ENCODE measurements around the gene SCNN1G. TPM values are rescaled to one million over a fixed set of nuclear protein-coding genes. Genes with fewer than 3 reads are reported as not detected.

Gene SCNN1G
- total and polyA plus RNA-seq, 9 of the 15 experiments (the other 6 are each of a cell fraction or from before 2014, with no cell fraction given) = not detected

DNA sequence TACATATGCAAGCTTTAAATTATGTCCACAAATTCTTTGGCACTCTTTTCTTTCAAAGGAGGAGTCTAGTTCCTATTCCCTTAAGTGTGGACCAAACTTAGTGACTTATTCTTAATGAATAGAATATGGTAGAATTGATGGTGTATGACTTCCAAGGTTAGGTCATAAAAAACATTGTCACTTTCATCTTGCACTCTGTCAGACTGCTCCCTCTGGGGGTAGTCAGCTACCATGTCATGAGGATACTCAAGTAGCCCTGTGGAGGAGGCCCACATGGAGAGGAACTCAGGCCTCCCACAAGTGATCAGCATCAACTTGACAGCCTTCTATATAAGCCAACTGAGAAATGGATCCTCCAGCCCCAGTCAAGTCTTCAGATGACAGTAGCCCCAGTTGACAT lies 61.6 kb downstream of the SCNN1G start:
- ATAC-seq = no peak
- in situ Hi-C loops (cut with MboI) = no loop called here
- H3K79me2 ChIP-seq (ENCODE audit: control insufficient read depth, insufficient read depth, low read length) = no peaks in the 10 kb centered on the region
- no peak for FAIRE-seq
- ChIA-PET CTCF (ENCODE audit: low intra/inter-chr PET ratio) (no interaction called here), POLR2A (interaction anchor here (1.2 kb wide), 1 partner anchor 10 kb away, joined by 3 read pairs; no protein-coding TSS in a partner anchor)
- H3K27ac ChIP-seq (ENCODE audit: extremely low read depth, low read depth, low read length) = no peak overlapping the region
- intact Hi-C loops (cut with micrococcal nuclease) = no loop called here
- no peaks in the 10 kb centered on the region for H4K20me1 ChIP-seq (replicated peaks; ENCODE audit: control insufficient read depth, insufficient read depth, low read length)
- peaks cover 2 to 13% of the 10 kb centered on the region in 2 experiments; a peak in 2 of 5 replicates for H3K27me3 ChIP-seq (ENCODE audit: control insufficient read depth in 2 of 2, insufficient read depth in 2 of 2, low read length in 2 of 2)
- H3K36me3 ChIP-seq (ENCODE audit: control insufficient read depth, insufficient read depth, low read length) = no peaks in the 10 kb centered on the region
- DNase-seq (ENCODE audit: extremely low read depth in 1 of 4, low spot score in 3 of 4) = peak in 1 of 4 experiments; percentile 10
- no peak overlapping the region for H2AFZ ChIP-seq (ENCODE audit: low read depth, low read length)
- H3K4me1 ChIP-seq (replicated peaks in 1 of 2; ENCODE audit: control insufficient read depth in 2 of 2, insufficient read depth in 2 of 2, low read length in 2 of 2) = no peaks in the 10 kb centered on the region
- no peak overlapping the region for H3K9ac ChIP-seq (ENCODE audit: insufficient read depth in 1 of 2, low read depth in 2 of 2, low read length in 2 of 2)
- H3K9me1 ChIP-seq (ENCODE audit: control insufficient read depth, insufficient read depth, low read length) = no peaks in the 10 kb centered on the region
- no TSS peak for BruUV-seq (replicated peaks)
- H3K4me2 ChIP-seq (ENCODE audit: insufficient read depth, low read length) = no peak overlapping the region
- H3K9me3 ChIP-seq (replicated peaks; ENCODE audit: control insufficient read depth, insufficient read depth, low read depth, low read length) = no peaks in the 10 kb centered on the region
- H3K4me3 ChIP-seq = no peak overlapping the region
- TF ChIP-seq ZZZ3 (IDR thresholded peaks at IDR 0.05) (no peak), GABPA (tag; conservative IDR thresholded peaks at IDR 0.05; ENCODE audit: low read depth) (no peak), RAD21 (CRISPR knock-in tag; conservative IDR thresholded peaks at IDR 0.05 in 1 of 2, IDR thresholded peaks at IDR 0.05 in 1 of 2) (peak in 1 of 2 experiments; percentile 30; a peak in 2 of 4 replicates), E2F3 (CRISPR knock-in tag; IDR thresholded peaks at IDR 0.05) (no peak), SNIP1 (IDR thresholded peaks at IDR 0.05; ENCODE audit: low read depth) (no peak), ZNF707 (CRISPR knock-in tag; conservative IDR thresholded peaks at IDR 0.05) (no peak), ZBTB7A (IDR thresholded peaks at IDR 0.05; ENCODE audit: borderline replicate concordance, control insufficient read depth, low read depth, low read length) (no peak)
- TF ChIP-seq, protein P1, sequence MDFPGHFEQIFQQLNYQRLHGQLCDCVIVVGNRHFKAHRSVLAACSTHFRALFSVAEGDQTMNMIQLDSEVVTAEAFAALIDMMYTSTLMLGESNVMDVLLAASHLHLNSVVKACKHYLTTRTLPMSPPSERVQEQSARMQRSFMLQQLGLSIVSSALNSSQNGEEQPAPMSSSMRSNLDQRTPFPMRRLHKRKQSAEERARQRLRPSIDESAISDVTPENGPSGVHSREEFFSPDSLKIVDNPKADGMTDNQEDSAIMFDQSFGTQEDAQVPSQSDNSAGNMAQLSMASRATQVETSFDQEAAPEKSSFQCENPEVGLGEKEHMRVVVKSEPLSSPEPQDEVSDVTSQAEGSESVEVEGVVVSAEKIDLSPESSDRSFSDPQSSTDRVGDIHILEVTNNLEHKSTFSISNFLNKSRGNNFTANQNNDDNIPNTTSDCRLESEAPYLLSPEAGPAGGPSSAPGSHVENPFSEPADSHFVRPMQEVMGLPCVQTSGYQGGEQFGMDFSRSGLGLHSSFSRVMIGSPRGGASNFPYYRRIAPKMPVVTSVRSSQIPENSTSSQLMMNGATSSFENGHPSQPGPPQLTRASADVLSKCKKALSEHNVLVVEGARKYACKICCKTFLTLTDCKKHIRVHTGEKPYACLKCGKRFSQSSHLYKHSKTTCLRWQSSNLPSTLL (IDR thresholded peaks at IDR 0.05) = no peak
- TF ChIP-seq, protein P2, sequence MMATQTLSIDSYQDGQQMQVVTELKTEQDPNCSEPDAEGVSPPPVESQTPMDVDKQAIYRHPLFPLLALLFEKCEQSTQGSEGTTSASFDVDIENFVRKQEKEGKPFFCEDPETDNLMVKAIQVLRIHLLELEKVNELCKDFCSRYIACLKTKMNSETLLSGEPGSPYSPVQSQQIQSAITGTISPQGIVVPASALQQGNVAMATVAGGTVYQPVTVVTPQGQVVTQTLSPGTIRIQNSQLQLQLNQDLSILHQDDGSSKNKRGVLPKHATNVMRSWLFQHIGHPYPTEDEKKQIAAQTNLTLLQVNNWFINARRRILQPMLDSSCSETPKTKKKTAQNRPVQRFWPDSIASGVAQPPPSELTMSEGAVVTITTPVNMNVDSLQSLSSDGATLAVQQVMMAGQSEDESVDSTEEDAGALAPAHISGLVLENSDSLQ (IDR thresholded peaks at IDR 0.05) = no peak
- TF ChIP-seq, protein P3, sequence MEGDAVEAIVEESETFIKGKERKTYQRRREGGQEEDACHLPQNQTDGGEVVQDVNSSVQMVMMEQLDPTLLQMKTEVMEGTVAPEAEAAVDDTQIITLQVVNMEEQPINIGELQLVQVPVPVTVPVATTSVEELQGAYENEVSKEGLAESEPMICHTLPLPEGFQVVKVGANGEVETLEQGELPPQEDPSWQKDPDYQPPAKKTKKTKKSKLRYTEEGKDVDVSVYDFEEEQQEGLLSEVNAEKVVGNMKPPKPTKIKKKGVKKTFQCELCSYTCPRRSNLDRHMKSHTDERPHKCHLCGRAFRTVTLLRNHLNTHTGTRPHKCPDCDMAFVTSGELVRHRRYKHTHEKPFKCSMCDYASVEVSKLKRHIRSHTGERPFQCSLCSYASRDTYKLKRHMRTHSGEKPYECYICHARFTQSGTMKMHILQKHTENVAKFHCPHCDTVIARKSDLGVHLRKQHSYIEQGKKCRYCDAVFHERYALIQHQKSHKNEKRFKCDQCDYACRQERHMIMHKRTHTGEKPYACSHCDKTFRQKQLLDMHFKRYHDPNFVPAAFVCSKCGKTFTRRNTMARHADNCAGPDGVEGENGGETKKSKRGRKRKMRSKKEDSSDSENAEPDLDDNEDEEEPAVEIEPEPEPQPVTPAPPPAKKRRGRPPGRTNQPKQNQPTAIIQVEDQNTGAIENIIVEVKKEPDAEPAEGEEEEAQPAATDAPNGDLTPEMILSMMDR (IDR thresholded peaks at IDR 0.05 in 2 of 3, conservative IDR thresholded peaks at IDR 0.05 in 1 of 3; ENCODE audit: insufficient read depth in 2 of 3, low read depth in 1 of 3, low read length in 3 of 3) = peak; percentile 25 to 33 (median 29); a peak in 2 of 6 replicates
